Fibroblast of the aortic adventitia (primary cell): ENCODE measurements around the gene ADARB2. TPM values are rescaled to one million over a fixed set of nuclear protein-coding genes. Genes with fewer than 3 reads are reported as not detected.
"Not testable (repeated sequence)": the region's sequence is repeated elsewhere in the genome, so short reads cannot be mapped to it uniquely, and the experiment has no call there.

Experiments used
- DNase-seq: peaks from one replicate; pipeline ENCODE4 v3.0.0-alpha.2; 2010; ENCODE audit warnings: low read depth
- H3K4me3 ChIP-seq: 2 replicates; pipeline ENCODE4 v1.5.1; 2011; ENCODE audit warnings: low read depth, mild to moderate bottlenecking, control low read depth, low read length, moderate library complexity
- total RNA-seq: library from RNA; depleted of rRNA; stranded (reverse); fragments of >200 nt; gene quantifications from 2 replicates; pipeline ENCODE4 v1.2.3, GENCODE V29; 2012; ENCODE audit warnings: low replicate concordance
- TF ChIP-seq, protein P1 (sequence below): IDR thresholded peaks from 2 replicates; pipeline ENCODE4 v1.5.1; 2011; ENCODE audit warnings: mild to moderate bottlenecking, low read length, control low read depth, inconsistent platforms; ENCODE audit not compliant: insufficient read depth

ADARB2 gene
- total RNA-seq, 1 donor, result not detected

DNA sequence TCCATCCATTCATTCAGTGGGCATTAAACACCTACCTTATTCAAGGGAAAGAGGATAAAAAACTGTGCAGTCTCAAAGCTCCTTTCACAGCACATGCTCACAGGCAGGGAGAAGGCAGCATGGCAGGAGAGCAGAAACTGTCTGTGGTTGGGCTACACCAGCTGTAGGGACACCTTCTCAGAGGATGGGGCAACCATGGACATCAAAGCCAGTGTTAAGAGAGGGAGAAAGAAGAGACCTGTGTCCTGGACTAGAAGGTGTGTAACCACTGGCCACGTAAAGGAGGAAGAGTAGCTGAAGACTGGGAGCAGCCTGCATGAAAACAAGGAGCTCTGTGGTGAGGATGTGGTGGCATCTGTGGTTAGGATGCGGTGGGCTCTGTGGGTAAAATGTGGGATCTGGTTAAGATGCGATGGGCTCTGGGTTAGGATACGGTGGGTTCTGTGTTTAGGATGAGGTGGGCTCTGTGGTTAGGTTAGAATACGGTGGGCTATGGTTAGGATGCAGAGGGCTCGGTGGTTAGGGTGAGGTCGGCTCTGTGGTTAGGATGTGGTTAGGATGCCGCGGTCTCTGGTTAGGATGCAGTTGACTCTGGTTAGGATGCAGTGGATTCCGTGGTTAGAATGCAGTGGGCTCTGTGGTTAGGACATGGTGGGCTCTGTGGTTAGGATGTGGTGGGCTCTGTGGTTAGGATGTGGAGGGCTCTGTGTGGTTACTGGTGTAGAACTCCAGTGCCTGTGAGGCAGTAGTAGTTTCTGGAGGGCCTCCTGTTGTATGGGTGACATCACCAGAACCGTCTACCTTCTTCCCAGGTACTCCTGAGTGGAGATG lies 483.6 kb downstream of the ADARB2 start:
- no peak for DNase-seq
- H3K4me3 ChIP-seq, result no peak overlapping the region
- TF ChIP-seq, protein P1, sequence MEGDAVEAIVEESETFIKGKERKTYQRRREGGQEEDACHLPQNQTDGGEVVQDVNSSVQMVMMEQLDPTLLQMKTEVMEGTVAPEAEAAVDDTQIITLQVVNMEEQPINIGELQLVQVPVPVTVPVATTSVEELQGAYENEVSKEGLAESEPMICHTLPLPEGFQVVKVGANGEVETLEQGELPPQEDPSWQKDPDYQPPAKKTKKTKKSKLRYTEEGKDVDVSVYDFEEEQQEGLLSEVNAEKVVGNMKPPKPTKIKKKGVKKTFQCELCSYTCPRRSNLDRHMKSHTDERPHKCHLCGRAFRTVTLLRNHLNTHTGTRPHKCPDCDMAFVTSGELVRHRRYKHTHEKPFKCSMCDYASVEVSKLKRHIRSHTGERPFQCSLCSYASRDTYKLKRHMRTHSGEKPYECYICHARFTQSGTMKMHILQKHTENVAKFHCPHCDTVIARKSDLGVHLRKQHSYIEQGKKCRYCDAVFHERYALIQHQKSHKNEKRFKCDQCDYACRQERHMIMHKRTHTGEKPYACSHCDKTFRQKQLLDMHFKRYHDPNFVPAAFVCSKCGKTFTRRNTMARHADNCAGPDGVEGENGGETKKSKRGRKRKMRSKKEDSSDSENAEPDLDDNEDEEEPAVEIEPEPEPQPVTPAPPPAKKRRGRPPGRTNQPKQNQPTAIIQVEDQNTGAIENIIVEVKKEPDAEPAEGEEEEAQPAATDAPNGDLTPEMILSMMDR, result no peak

DNA sequence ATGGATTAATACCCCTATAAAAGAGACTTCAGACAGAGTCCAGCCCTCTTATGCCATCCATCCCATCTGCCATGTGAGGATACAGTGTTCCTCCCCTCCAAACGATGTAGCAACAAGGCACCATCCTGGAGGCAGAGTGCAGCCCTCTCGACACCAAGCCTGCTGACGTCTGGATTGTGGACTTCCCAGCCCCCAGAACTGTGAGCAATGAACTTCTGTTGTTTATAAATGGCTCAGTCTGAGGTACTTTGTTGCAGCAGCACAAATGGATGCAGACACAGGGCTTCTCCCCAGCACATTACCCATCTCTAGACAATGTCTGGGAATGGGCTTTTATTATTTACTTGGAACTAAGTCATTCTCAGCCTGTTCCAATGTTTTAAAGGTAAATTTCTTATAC lies 485.6 kb downstream of the ADARB2 start:
- no peak for DNase-seq
- TF ChIP-seq, protein P1, result no peak
- no peak overlapping the region for H3K4me3 ChIP-seq

DNA sequence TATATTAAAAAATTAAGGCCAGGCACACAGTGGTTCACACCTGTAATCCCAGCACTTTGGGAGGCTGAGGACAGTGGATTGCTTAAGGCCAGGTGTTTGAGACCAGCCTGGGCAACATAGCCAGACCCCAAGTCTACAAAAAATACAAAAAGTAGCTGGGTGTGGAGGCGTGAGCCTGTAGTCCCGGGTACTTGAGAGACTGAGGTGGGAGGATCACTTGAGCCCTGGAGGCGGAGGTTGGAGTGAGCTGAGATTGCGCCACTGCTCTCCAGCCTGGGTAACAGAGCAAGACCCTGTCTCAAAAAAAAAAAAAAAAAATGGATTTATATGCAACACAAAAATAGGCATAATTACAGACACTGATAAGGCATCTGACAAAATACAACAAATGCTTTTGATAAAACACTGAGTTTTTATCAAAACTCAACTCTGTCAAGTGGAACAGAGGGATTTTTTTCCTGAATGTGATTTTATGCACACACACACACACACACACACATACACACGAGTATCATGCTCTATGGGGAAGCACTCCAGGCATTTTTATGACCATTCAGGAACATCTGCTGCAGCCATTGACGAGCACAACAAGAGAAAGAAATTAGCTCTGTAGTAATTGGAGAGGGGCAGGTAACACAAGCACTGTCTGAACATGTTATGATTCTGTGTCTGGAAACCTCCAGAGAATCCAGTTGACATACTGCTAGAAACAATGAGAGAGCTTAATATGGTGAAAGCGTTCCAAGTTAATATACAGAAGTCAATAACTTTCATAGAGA lies 488.0 kb downstream of the ADARB2 start:
- H3K4me3 ChIP-seq, result no peak overlapping the region
- TF ChIP-seq, protein P1, result no peak
- no peak for DNase-seq

DNA sequence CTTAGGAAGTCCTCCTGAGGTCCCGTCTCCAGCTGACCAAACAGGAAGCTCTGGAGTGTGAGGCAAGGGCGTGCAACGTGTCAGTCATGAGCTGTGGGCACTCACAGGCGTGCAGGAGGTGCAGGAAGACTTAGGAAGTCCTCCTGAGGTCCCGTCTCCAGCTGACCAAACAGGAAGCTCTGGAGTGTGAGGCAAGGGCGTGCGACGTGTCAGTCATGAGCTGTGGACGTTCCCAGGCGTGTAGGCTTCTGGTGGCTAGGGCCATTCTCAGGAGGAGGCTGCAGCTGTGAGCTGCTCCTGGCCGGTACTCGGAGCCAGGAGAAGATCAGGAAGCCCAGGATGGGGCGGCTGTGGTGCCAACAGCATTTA lies 489.1 kb downstream of the ADARB2 start:
- H3K4me3 ChIP-seq, DNase-seq: not testable (repeated sequence)

DNA sequence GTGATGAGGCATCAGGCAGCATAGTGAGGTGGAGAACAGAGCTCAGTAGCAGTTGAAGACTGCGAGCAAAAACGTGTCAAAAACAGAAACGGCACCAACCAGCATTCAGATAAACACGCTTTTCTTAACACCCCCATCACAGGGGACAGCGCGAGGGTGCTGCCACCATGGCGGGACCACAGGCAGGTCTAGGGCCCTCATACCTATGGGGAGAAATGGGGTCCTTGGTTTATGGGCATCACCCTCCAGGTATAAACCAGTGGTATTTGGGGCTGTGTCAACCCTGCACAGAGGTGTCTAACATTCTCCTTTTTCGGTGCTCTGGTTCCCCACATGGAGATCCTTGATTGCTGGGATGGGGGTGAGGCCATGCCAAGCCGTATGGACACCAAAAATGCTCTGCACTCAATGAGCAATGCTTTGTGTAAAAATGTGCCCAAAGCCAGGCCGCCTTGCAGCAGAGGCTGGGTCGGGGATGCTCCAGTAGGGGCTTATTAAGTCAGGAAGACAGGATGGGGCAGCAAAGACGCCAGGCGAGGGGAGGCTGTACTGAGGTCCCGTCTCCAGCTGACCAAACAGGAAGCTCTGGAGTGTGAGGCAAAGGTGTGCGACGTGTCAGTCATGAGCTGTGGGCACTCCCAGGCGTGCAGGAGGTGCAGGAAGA lies 489.6 kb downstream of the ADARB2 start:
- no peak for DNase-seq
- H3K4me3 ChIP-seq, result no peak overlapping the region
- TF ChIP-seq, protein P1, result no peak

DNA sequence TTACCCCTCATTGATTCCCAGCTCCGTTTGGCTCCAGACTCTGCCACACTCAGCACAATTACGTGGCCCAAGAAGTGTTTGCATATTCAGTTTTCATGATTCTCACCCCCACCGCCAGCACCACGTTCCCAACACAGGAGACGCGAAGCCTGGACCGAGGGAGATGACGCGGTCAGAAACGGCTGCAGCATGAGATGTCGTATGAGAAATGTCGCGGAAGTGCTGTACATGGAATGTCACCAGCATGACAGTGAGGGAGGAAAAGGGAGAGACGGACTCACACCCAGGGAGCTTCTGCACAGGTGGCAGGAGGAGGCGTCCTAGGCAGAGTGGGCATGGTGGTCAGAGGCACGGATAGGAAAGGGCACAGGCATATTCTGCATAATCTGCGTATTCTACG lies 492.8 kb downstream of the ADARB2 start:
- DNase-seq, result no peak
- TF ChIP-seq, protein P1, result no peak
- no peak overlapping the region for H3K4me3 ChIP-seq
